Measurements from ENCODE around the gene LITAFD. TPM values are rescaled to one million over a fixed set of nuclear protein-coding genes. Genes with fewer than 3 reads are reported as not detected.

The LITAFD gene
- polyA plus RNA-seq, 1 donor from 2014 or later = not detected

- Histone ChIP-seq H3K27ac (ENCODE audit: low read length) (no peak overlapping the region), H3K4me3 (ENCODE audit: low read length) (no peak overlapping the region), H3K9me2 (ENCODE audit: insufficient read depth, low read length) (no peaks in the 10 kb centered on the region), H3K27me3 (ENCODE audit: insufficient read depth, low read depth, low read length) (no peaks in the 10 kb centered on the region), H3F3A (ENCODE audit: insufficient read depth, low read length, poor library complexity, severe bottlenecking) (no peaks in the 10 kb centered on the region), H3K36me3 (ENCODE audit: insufficient read depth, low read length) (peaks cover 4% of the 10 kb centered on the region), H3K9me3 (ENCODE audit: low read length) (no peaks in the 10 kb centered on the region), H3K9ac (ENCODE audit: low read length) (no peak overlapping the region), H4K20me1 (ENCODE audit: insufficient read depth) (no peaks in the 10 kb centered on the region), H2AFZ (ENCODE audit: low read depth, low read length) (no peak overlapping the region), H3K4me2 (ENCODE audit: low read length) (no peak overlapping the region), H3K79me2 (replicated peaks; ENCODE audit: insufficient read depth, low read length) (no peaks in the 10 kb centered on the region)
- no peak for TF ChIP-seq CTCF (IDR thresholded peaks at IDR 0.05; ENCODE audit: poor library complexity, severe bottlenecking)
- TF ChIP-seq EP300 (conservative IDR thresholded peaks at IDR 0.05; ENCODE audit: poor library complexity, severe bottlenecking) = no peak
- TF ChIP-seq SMC3 (conservative IDR thresholded peaks at IDR 0.05; ENCODE audit: poor library complexity) = no peak
- TF ChIP-seq MXI1 (conservative IDR thresholded peaks at IDR 0.05; ENCODE audit: poor library complexity, severe bottlenecking) = no peak
Measured at GRCh38 chr16:8889893-8890548, 7.9 kb downstream of the LITAFD start.

DNA sequence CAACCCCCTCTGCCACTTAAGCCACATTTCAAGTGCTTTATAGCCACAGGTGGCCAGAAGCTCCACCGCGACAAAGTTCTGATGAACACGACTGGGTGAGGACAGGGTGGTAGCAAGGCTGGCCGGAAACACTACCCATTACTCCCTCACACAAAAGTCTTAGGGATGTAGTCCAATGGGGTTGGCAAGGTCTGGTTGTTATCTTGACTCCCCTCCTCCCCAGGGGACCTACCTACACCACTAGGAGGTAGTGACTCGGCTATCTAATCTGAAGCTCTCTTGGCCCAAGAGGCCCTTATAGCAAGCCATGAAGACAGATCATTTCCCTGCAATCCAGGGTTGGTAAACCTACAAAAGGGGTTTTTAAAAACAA, 8.4 kb downstream of the LITAFD start:
- Histone ChIP-seq H3K27ac (ENCODE audit: low read length) (no peak overlapping the region), H3K9me3 (ENCODE audit: low read length) (no peaks in the 10 kb centered on the region), H3K79me2 (replicated peaks; ENCODE audit: insufficient read depth, low read length) (no peaks in the 10 kb centered on the region), H3K4me3 (ENCODE audit: low read length) (no peak overlapping the region), H3K9ac (ENCODE audit: low read length) (no peak overlapping the region), H4K20me1 (ENCODE audit: insufficient read depth) (no peaks in the 10 kb centered on the region), H2AFZ (ENCODE audit: low read depth, low read length) (no peak overlapping the region), H3K9me2 (ENCODE audit: insufficient read depth, low read length) (no peaks in the 10 kb centered on the region), H3K4me2 (ENCODE audit: low read length) (no peak overlapping the region), H3K27me3 (ENCODE audit: insufficient read depth, low read depth, low read length) (no peaks in the 10 kb centered on the region), H3K36me3 (ENCODE audit: insufficient read depth, low read length) (peaks cover 8% of the 10 kb centered on the region), H3F3A (ENCODE audit: insufficient read depth, low read length, poor library complexity, severe bottlenecking) (no peaks in the 10 kb centered on the region)
- TF ChIP-seq TAF1 (IDR thresholded peaks at IDR 0.05; ENCODE audit: low read depth) (no peak), EP300 (conservative IDR thresholded peaks at IDR 0.05; ENCODE audit: poor library complexity, severe bottlenecking) (no peak), SMC3 (conservative IDR thresholded peaks at IDR 0.05; ENCODE audit: poor library complexity) (no peak), POLR2AphosphoS5 (IDR thresholded peaks at IDR 0.05) (no peak), RAD21 (conservative IDR thresholded peaks at IDR 0.05) (no peak), CTCF (IDR thresholded peaks at IDR 0.05; ENCODE audit: poor library complexity, severe bottlenecking) (no peak), EZH2 (IDR thresholded peaks at IDR 0.05; ENCODE audit: borderline replicate concordance, insufficient read depth, low read length, poor library complexity, severe bottlenecking) (no peak), MXI1 (conservative IDR thresholded peaks at IDR 0.05; ENCODE audit: poor library complexity, severe bottlenecking) (no peak)
- TF ChIP-seq, protein P1, sequence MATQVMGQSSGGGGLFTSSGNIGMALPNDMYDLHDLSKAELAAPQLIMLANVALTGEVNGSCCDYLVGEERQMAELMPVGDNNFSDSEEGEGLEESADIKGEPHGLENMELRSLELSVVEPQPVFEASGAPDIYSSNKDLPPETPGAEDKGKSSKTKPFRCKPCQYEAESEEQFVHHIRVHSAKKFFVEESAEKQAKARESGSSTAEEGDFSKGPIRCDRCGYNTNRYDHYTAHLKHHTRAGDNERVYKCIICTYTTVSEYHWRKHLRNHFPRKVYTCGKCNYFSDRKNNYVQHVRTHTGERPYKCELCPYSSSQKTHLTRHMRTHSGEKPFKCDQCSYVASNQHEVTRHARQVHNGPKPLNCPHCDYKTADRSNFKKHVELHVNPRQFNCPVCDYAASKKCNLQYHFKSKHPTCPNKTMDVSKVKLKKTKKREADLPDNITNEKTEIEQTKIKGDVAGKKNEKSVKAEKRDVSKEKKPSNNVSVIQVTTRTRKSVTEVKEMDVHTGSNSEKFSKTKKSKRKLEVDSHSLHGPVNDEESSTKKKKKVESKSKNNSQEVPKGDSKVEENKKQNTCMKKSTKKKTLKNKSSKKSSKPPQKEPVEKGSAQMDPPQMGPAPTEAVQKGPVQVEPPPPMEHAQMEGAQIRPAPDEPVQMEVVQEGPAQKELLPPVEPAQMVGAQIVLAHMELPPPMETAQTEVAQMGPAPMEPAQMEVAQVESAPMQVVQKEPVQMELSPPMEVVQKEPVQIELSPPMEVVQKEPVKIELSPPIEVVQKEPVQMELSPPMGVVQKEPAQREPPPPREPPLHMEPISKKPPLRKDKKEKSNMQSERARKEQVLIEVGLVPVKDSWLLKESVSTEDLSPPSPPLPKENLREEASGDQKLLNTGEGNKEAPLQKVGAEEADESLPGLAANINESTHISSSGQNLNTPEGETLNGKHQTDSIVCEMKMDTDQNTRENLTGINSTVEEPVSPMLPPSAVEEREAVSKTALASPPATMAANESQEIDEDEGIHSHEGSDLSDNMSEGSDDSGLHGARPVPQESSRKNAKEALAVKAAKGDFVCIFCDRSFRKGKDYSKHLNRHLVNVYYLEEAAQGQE (IDR thresholded peaks at IDR 0.05; ENCODE audit: borderline replicate concordance) = no peak
